Body of pancreas (tissue), 4 donors: ENCODE data around the gene FARS2. TPM values are rescaled to one million over a fixed set of nuclear protein-coding genes. Genes with fewer than 3 reads are reported as not detected.

ENCODE experiments used
- ATAC-seq: fragments of 150-250 bp; one replicate; pipeline ENCODE4 v1.9.1; 2016
- DNase-seq, 4 donors: peaks; one replicate each; pipeline ENCODE4 v3.0.0-alpha.2; 2019
- H3K27ac ChIP-seq, 4 donors: fragments of 200-600 bp; sonication (generic); 1 replicate in 3 of 4; 2 replicates in 1 of 4; pipeline versions ENCODE4 v1.5.1 to v1.6.1; 2016 to 2019; ENCODE audit warnings: mild to moderate bottlenecking in 1 of 4, mixed read lengths in 1 of 4, moderate library complexity in 1 of 4
- H3K27me3 ChIP-seq, 2 donors: fragments of 200-600 bp; sonication (generic); one replicate each; pipeline ENCODE4 v1.6.0; 2016; ENCODE audit warnings: mild to moderate bottlenecking in 1 of 2
- H3K36me3 ChIP-seq, 2 donors: fragments of 200-600 bp; sonication (generic); replicated peaks in 1 of 2; 2 replicates each; pipeline ENCODE4 v1.5.1; 2016; ENCODE audit warnings: low read depth in 2 of 2; ENCODE audit not compliant: insufficient read depth in 1 of 2
- H3K4me1 ChIP-seq: fragments of 200-600 bp; sonication (generic); one replicate; pipeline ENCODE4 v1.6.0; 2016
- H3K4me3 ChIP-seq, 2 donors: fragments of 200-600 bp; sonication (generic); 1 replicate in 1 of 2; 2 replicates in 1 of 2; pipeline ENCODE4 v1.5.1; 2016 to 2019
- H3K9me3 ChIP-seq, 3 donors: fragments of 200-600 bp; sonication (generic); 1 replicate in 2 of 3; 2 replicates in 1 of 3; pipeline ENCODE4 v1.5.1; 2016
- POLR2A ChIP-seq, 3 donors: fragments of 450-650 bp; IDR thresholded peaks; one replicate each; pipeline ENCODE4 v1.6.1; 2016; ENCODE audit warnings: antibody characterized with exemption in 3 of 3, mild to moderate bottlenecking in 2 of 3
- WGBS, 2 donors: methylation state at CpG; one replicate each; pipeline ENCODE4 v1.1.5; 2017; 5-methylcytosine and 5-hydroxymethylcytosine counted together
- intact Hi-C: fragments of 100-400 bp; cut with DNase I; formaldehyde crosslinking; loops from one replicate; pipeline ENCODE4 v1.15.1; 2023
- total RNA-seq, 2 donors: library from RNA; depleted of rRNA; stranded (reverse); fragments of >200 nt; gene quantifications; one replicate each; pipeline ENCODE4 v1.1.0, GENCODE V29; 2016
- TF ChIP-seq, protein P1 (sequence below), 7 experiments: fragments of 450-650 bp in 4 of 7; fragments of 200-600 bp in 3 of 7; sonication (generic) in 3 of 7; IDR thresholded peaks; one replicate each; pipeline ENCODE4 v1.5.1; 2016 to 2019; ENCODE audit warnings: antibody characterized with exemption in 7 of 7

FARS2 gene
- total RNA-seq, 2 donors from 2014 or later, result 6.5 to 9.6 TPM

- Histone ChIP-seq H3K4me3 (no peak overlapping the region), H3K9me3 (no peaks in the 10 kb centered on the region), H3K4me1 (no peaks in the 10 kb centered on the region), H3K36me3 (no peaks in the 10 kb centered on the region), H3K27me3 (no peaks in the 10 kb centered on the region), H3K27ac (no peak overlapping the region)
- intact Hi-C loops, result no loop called here
- DNase-seq (no peak), ATAC-seq (no peak)
- TF ChIP-seq, protein P1, sequence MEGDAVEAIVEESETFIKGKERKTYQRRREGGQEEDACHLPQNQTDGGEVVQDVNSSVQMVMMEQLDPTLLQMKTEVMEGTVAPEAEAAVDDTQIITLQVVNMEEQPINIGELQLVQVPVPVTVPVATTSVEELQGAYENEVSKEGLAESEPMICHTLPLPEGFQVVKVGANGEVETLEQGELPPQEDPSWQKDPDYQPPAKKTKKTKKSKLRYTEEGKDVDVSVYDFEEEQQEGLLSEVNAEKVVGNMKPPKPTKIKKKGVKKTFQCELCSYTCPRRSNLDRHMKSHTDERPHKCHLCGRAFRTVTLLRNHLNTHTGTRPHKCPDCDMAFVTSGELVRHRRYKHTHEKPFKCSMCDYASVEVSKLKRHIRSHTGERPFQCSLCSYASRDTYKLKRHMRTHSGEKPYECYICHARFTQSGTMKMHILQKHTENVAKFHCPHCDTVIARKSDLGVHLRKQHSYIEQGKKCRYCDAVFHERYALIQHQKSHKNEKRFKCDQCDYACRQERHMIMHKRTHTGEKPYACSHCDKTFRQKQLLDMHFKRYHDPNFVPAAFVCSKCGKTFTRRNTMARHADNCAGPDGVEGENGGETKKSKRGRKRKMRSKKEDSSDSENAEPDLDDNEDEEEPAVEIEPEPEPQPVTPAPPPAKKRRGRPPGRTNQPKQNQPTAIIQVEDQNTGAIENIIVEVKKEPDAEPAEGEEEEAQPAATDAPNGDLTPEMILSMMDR (IDR thresholded peaks at IDR 0.05), result no peak
- no peak for TF ChIP-seq POLR2A (IDR thresholded peaks at IDR 0.05)
- WGBS, 2 donors, result 94 to 95% methylated on average over 5 of the region's 5 CpGs
Observed at GRCh38 chr6:5331845-5332442, 70.6 kb downstream of the FARS2 start.

- TF ChIP-seq POLR2A (IDR thresholded peaks at IDR 0.05), result no peak
- TF ChIP-seq, protein P1 (IDR thresholded peaks at IDR 0.05), result no peak
- intact Hi-C loops, result no loop called here
- ATAC-seq, result no peak
- Histone ChIP-seq H3K27me3 (no peaks in the 10 kb centered on the region), H3K9me3 (no peaks in the 10 kb centered on the region), H3K27ac (no peak overlapping the region), H3K36me3 (no peaks in the 10 kb centered on the region), H3K4me3 (no peak overlapping the region), H3K4me1 (no peaks in the 10 kb centered on the region)
- no peak for DNase-seq
- 86 to 92% methylated on average over 3 of the region's 3 CpGs for WGBS, 2 donors
Observed at GRCh38 chr6:5333658-5334057, 72.3 kb downstream of the FARS2 start.

GRCh38 chr6:5334341-5334740 is 73.0 kb downstream of the FARS2 start:
- ATAC-seq (no peak), DNase-seq (no peak)
- no peaks in the 10 kb centered on the region for H3K36me3 ChIP-seq
- H3K4me3 ChIP-seq, result no peak overlapping the region
- no peak overlapping the region for H3K27ac ChIP-seq
- TF ChIP-seq POLR2A (IDR thresholded peaks at IDR 0.05), result no peak
- TF ChIP-seq, protein P1 (IDR thresholded peaks at IDR 0.05), result no peak
- no peaks in the 10 kb centered on the region for H3K9me3 ChIP-seq
- no peaks in the 10 kb centered on the region for H3K4me1 ChIP-seq
- WGBS, 2 donors, result 80 to 88% methylated on average over 1 of the region's 1 CpG
- no peaks in the 10 kb centered on the region for H3K27me3 ChIP-seq
- intact Hi-C loops, result no loop called here

GRCh38 chr6:5335020-5335419 is 73.7 kb downstream of the FARS2 start:
- TF ChIP-seq, protein P1 (IDR thresholded peaks at IDR 0.05), result no peak
- TF ChIP-seq POLR2A (IDR thresholded peaks at IDR 0.05), result no peak
- no peak for DNase-seq
- Histone ChIP-seq H3K36me3 (no peaks in the 10 kb centered on the region), H3K4me1 (no peaks in the 10 kb centered on the region), H3K9me3 (no peaks in the 10 kb centered on the region), H3K27ac (no peak overlapping the region), H3K4me3 (no peak overlapping the region), H3K27me3 (no peaks in the 10 kb centered on the region)
- no peak for ATAC-seq
- intact Hi-C loops, result no loop called here
- WGBS, 2 donors, result 61 to 71% methylated on average over 3 of the region's 3 CpGs

GRCh38 chr6:5337573-5337972 is 76.3 kb downstream of the FARS2 start:
- no peak for ATAC-seq
- Histone ChIP-seq H3K27me3 (no peaks in the 10 kb centered on the region), H3K4me3 (no peak overlapping the region), H3K27ac (no peak overlapping the region), H3K9me3 (no peaks in the 10 kb centered on the region), H3K36me3 (no peaks in the 10 kb centered on the region), H3K4me1 (no peaks in the 10 kb centered on the region)
- no peak for DNase-seq
- TF ChIP-seq POLR2A (IDR thresholded peaks at IDR 0.05), result no peak
- TF ChIP-seq, protein P1 (IDR thresholded peaks at IDR 0.05), result no peak
- WGBS, 2 donors, result 89 to 91% methylated on average over 2 of the region's 2 CpGs
- intact Hi-C loops, result no loop called here
